HepG2 (cell line): ENCODE results near the gene SMARCA4. TPM values are rescaled to one million over a fixed set of nuclear protein-coding genes. Genes with fewer than 3 reads are reported as not detected.

ENCODE experiments used
- HINFP ChIP-seq: sonication (generic); formaldehyde crosslinking; IDR thresholded peaks from 2 replicates; pipeline ENCODE4 v1.4.0; 2020; ENCODE audit warnings: low read depth, mild to moderate bottlenecking, missing genetic modification reagents
- ISL2 ChIP-seq: sonication (generic); formaldehyde crosslinking; IDR thresholded peaks from 2 replicates; pipeline ENCODE4 v1.5.0; 2020; ENCODE audit warnings: missing genetic modification reagents
- MTF1 ChIP-seq: sonication (generic); formaldehyde crosslinking; IDR thresholded peaks from 2 replicates; pipeline ENCODE4 v1.5.0; 2020; ENCODE audit warnings: missing genetic modification reagents
- TEF ChIP-seq: sonication (generic); formaldehyde crosslinking; IDR thresholded peaks from 2 replicates; pipeline ENCODE4 v1.5.0; 2020; ENCODE audit warnings: missing genetic modification reagents
- ZFP91 ChIP-seq: sonication (generic); formaldehyde crosslinking; IDR thresholded peaks from 2 replicates; pipeline ENCODE4 v1.9.0; 2022; ENCODE audit warnings: missing genetic modification reagents, mild to moderate bottlenecking, borderline replicate concordance
- ZMAT5 ChIP-seq: sonication (generic); formaldehyde crosslinking; IDR thresholded peaks from 2 replicates; pipeline ENCODE4 v1.5.0; 2020; ENCODE audit warnings: mild to moderate bottlenecking, low read depth, missing genetic modification reagents, borderline replicate concordance
- ZNF569 ChIP-seq: sonication (generic); formaldehyde crosslinking; IDR thresholded peaks from 2 replicates; pipeline ENCODE4 v1.5.0; 2020; ENCODE audit warnings: mild to moderate bottlenecking, missing genetic modification reagents, moderate library complexity, borderline replicate concordance
- ZNF607 ChIP-seq: sonication (generic); formaldehyde crosslinking; IDR thresholded peaks from 2 replicates; pipeline ENCODE4 v1.5.1; 2020; ENCODE audit warnings: missing genetic modification reagents, mild to moderate bottlenecking, borderline replicate concordance
- ZNF619 ChIP-seq: sonication (generic); formaldehyde crosslinking; IDR thresholded peaks from 2 replicates; pipeline ENCODE4 v1.4.0; 2020; ENCODE audit warnings: mild to moderate bottlenecking, missing genetic modification reagents
- ZNF691 ChIP-seq: sonication (generic); formaldehyde crosslinking; IDR thresholded peaks from 2 replicates; pipeline ENCODE4 v1.4.0; 2020; ENCODE audit warnings: missing genetic modification reagents, low read depth, mild to moderate bottlenecking, borderline replicate concordance
- polyA plus RNA-seq, 8 experiments: library from polyadenylated mRNA; depleted of rRNA in 3 of 8; stranded (reverse) in 7 of 8; unstranded in 1 of 8; fragments of >200 nt; fragmentation: Illumina TruSeq in 4 of 8; extraction: Trizol in 4 of 8; gene quantifications; 2 replicates each; pipeline versions ENCODE4 v1.2.1 to v1.2.3, GENCODE V29; 2011 to 2016; ENCODE audit warnings: low read depth in 4 of 8, missing spikeins in 1 of 8, mixed read lengths in 1 of 8; ENCODE audit not compliant: insufficient read depth in 1 of 8
- total RNA-seq, 5 experiments: library from RNA; depleted of rRNA; stranded (reverse); fragments of >200 nt; fragmentation: Illumina TruSeq; extraction: Trizol; gene quantifications; 2 replicates each; pipeline ENCODE4 v1.2.3, GENCODE V29; 2016; ENCODE audit warnings: low read depth in 1 of 5

The SMARCA4 gene
- total and polyA plus RNA-seq, 2 of the 13 experiments (the other 11 are each of a cell fraction or from before 2014, with no cell fraction given): 25.4 to 45.9 TPM

GRCh38 chr19:11014403-11014911 is 53.6 kb downstream of the SMARCA4 start (continued):
- no peak for TF ChIP-seq TEF (CRISPR knock-in tag)
- TF ChIP-seq HINFP (CRISPR knock-in tag): no peak
- no peak for TF ChIP-seq ZNF607 (CRISPR knock-in tag)
- no peak for TF ChIP-seq ZFP91 (CRISPR knock-in tag)
- TF ChIP-seq ZNF619 (CRISPR knock-in tag): no peak
- TF ChIP-seq MTF1 (CRISPR knock-in tag): no peak
- TF ChIP-seq ISL2 (CRISPR knock-in tag): no peak
- no peak for TF ChIP-seq ZNF691
- no peak for TF ChIP-seq ZNF569 (CRISPR knock-in tag)
- TF ChIP-seq ZMAT5: no peak
